Activated T-helper 1 cell treated with anti-CD3 and anti-CD28 coated beads, Interleukin-2, amount 50 U/mL, for 16 hours (primary cell): ENCODE measurements around the gene AGBL4.
"Not testable (repeated sequence)": the region's sequence is repeated elsewhere in the genome, so short reads cannot be mapped to it uniquely, and the experiment has no call there.

Experiments
- DNase-seq, 2 donors: peaks; one replicate each; pipeline ENCODE4 v3.0.0-alpha.2; 2020; ENCODE audit warnings: low read depth in 1 of 2, low spot score in 1 of 2

AGBL4 gene

DNA sequence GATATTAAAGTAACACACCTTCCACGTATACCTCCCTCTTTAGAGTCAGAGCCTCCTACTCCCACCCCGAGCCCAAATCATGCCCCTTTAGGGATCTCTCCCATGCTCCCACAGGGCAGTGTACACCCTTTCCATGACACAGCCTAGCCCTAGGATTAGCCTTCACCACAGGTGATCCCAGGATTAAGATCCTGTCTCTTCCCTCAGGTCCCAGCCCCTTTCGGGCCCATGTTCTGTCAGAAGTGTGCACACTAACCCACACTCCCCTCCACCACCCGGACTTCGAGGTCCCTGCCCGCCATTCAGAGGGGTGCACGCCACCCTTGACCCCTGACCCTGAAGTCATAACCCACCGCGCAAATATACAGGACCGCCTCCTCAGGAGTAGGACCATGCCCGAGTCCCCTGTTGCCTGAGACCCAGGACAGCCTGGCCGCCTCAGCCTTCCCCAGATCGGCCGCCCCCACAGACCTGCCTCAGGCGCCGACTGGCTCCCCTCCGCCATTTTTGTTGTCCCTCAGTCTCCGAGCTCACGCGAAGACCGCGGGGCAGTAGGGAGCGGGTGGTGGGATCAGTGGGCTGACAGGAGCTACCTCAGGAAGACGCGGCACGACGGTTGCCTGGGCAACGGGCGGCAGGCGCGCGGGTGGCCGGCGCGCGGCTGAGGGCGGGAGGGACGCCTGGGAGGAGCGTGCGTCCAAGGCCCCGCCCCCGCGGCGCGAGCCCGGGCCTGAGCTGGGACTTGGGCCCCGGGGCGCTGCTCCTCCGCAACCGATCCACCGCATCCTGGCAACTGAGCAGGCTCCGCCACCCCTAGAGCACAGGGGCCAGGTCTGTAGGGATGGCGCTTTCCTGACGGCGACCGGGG, at the start of gene AGBL4:
Gene AGBL4 (minus strand): TSS at position 663 of the 868 bp plus-strand sequence.
- no peak for DNase-seq

DNA sequence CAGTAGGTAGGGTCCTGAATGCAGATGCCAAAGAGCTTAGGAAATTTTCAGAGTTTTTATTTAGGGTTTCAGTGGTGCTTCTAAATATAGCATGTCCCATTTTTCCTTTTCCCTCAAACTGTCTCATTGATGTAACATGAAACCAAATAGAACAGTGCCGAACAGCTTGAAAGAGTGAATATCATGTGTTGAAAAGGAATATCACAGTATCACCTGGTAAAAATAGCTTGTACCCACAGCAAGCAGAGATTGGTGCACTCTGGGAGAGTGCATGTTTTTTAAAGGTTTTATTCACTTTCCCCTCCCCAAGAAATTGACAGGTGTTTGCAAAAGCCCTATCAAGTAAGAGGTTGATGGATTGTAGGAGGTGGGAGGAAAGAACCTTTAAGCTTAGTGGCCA, 43.1 kb upstream of the AGBL4 start:
- DNase-seq = no peak

DNA sequence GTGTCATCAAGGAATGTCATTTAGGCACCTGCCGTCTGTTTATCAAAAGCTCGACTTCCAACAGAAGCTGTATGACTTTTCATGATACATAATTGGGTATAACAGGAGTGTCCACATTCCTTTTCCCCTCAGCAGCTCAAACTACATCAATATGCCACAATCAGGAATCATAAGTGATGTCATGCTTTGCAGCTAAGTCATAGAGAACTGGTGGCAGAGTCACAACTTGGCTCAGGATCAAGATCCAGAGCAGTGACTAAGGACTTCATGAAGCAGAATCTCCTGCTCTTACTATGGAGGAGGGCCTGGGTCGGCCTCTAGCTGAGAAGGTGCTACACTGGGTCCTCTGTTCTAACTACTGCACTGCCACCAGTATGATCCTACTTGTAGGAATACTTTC, 36.5 kb upstream of the AGBL4 start:
- no peak for DNase-seq

DNA sequence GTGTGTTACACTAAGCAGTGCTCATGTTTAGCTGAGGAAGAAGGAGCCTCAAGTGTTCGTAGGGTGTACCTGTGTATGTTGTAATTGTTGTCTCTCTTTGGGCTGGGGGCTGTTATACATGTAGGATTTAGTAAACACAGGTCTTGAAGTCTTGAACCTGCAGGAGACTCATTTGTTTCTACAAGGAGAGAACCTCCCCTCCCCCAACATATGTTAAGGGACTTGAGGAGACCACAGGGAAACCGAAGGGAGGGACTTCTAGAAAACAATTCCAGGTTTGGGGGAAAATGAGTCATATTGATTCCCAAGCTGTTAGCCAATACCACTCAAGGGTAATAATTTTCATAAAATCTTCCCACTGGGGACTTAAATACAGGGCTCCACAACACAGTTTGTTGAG, 25.0 kb upstream of the AGBL4 start:
- DNase-seq = no peak

DNA sequence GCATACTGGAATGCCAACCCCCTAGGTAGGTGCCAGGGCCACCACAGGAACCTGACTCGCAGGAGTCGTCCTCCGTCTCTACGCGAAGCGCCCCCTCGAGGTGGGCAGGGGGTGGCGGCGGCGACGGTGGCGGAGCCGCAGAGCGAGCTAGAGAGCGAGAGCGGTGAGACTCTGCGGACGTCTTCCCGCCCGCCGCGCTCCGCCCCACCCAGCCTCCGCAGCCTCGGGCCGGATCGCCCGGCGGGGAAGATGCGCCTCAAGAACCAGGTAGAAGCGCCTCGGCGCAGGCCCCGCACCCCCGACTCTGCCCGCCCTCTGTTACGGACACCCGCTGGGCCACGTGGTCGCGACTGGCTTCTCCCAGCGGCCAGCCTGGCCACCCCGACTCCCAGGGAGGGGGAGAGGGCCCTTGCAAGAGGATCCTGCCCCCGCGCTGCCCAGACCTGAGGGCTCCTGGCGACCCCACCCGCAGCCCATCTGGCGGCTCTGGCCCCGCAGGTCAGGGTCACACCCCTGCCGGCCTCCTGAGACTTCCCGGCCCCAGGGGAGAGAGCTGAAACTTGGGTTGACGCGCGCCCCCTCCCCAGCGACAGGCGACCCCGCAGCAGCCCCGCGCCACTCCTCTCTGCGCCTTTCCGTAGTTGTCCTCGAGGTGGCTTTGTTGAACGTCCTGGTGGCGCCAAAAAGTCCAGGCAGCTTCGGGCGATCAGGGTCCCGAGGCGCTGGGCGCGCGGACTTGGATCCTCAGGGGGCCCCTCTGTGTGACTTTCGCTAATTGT, 24.4 kb upstream of the AGBL4 start:
- no peak for DNase-seq

DNA sequence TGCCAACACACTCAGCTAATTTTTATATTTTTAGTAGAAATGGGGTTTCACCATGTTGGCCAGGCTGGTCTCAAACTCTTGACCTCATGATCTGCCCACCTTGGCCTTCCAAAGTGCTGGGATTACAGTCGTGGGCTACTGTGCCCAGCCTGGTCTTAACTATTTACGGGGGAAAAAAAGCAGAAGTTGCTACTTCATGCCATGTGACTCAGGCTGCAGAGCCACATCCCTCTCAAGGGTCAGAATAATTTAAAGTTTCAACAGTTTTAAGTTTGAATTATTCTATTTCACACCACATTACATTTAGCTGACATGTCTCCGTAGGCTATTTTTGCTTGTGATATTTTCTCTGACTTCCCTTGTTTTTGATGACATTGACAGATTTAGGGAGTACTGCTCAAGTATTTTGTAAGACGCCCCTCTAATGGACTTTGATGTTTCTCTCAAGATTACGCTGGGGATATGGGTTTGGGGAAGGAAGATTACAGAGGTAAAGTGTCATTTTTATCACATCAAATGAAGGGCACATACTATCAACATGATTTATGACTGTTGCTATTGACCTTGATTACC, 14.6 kb upstream of the AGBL4 start:
- DNase-seq = no peak

DNA sequence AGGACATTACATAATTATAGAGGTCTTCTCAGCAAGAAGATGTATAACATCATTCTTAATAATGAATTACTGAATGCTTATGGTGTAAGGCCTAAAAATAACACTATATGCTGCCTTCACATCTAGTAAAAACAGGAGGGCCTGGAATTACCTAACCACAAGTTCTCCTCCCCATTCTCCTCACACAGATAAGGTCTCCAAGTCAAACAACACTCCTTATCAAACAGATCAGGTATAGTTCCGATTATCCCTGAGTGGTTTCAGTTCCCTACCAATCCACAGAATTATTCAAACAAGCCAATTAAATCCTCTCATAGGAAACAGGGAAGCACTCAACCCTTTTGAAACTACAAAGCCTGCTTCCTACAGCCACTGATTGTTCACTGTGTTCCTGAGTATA, 4.0 kb upstream of the AGBL4 start:
- no peak for DNase-seq

DNA sequence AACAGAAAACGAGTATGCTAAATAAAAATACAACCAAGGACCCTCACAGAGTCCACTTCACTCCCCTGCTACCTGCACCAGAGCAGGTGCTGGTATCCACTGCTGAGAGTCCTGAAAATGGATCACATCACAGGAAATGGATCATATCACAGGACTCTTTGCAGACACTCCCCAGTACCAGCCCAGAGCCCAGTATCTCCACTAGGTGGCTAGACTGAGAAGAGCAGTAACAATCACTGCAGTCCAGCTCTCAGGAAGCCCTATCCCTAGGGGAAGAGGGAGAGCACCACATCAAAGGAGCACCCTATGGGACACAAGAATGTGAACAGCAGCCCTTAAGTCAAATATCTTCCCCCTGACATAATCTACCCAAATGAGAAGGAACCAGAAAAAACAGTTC, 28.0 kb downstream of the AGBL4 start:
- DNase-seq = no peak

DNA sequence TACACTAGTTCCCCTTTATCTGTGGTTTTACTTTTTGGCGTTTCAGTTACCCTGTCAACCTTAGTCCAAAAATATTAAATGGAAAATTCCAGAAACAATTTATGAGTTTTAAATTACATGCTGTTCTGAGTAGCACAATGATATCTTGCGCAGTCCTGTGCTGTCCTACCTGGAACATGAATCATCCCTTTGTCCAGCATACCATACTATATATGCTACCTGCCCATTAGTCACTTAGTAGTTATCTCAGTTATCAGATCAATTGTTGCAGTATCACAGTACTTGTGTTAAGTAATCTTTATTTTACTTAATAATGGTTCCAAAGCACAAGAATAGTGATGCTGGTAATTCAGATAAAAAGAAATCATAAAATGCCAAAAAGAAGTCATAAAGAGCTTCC, 52.7 kb downstream of the AGBL4 start:
- no peak for DNase-seq

DNA sequence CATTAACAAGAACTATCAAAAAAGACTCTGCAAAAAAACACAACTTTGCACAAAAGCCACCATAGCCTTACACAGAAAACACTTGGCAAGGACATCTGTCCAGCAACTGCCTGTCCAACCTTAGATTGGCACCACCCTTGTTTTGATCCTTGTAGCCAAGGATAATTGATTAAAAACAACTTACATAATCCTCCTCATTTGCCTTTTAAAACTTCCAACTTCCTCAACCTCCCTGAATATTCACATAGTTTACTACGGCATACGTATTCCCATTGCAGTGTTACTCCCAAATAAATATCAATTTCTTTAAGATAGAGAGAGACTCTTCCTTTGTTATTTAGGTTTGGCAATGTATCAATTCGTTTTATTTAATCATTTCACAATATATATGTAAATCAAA, 72.4 kb downstream of the AGBL4 start:
- DNase-seq = no peak

DNA sequence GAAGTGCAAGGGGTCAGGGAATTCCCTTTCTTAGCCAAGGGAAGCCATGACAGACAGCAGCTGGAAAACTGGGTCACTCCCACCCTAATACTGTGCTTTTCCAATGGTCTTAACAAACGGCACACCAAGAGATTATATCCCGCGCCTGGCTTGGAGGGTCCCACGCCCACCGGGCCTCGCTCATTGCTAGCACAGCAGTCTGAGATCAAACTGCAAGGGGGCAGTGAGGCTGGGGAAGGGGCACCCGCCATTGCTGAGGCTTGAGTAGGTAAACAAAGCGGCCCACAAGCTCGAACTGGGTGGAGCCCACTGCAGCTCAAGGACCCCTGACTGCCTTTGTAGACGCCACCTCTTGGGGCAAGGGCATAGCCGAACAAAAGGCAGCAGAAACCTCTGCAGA, 108.5 kb downstream of the AGBL4 start:
- DNase-seq = not testable (repeated sequence)

DNA sequence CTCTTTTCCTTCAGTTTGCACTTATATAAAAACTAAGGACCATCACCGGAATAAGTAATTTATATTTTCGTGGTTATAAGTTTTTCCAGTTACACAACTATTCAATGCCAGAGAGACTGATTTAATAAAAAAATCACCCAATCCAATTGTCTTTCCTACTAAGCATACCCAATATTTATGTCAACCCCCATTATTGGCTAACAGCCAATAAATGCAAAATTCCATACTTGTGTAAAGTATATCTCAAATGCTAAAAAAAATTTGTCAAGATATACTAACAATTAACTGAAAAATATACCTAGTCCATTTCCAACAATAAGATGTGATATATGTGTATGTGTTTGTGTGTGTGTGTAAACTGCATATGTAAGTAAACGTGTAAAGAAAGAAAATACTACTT, 117.4 kb downstream of the AGBL4 start:
- DNase-seq = no peak

DNA sequence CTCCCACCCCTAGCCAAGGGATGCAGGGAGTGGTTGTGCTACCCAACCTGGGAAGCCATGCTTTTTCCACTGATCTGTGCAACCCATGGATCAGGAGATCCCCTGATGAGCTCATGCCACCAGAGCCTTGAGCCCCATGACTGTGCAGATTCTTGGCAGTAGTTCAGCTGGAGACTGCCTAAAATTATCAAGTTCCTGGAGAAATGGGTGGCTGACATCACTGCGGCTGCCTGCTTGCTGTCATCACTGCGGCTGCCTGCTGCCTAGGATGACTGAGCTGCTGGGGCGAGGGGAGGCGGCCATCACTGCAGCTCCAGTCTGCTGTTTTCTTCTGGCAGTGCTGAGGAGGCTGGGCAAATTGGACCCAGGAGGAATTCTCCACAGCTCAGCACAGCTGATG, 159.2 kb downstream of the AGBL4 start:
- DNase-seq = no peak

DNA sequence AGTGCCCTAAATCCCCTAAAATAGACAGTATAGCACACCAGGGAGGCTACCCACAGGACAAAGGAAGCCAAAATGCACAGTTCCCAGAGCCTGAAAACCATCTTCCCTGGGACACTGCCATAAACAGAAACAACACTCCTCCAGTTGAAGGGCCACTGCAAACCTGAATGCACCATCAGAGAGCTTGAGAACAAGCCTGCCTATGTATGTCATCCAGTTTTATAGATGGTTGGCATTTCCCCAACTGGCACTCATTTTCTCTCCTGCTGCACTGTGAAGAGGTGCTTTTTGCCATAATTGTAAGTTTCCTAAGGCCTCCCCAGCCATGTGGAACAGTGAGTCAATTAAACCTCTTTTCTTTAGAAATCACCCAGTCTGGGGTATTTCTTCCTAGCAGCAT, 169.0 kb downstream of the AGBL4 start:
- DNase-seq = no peak

DNA sequence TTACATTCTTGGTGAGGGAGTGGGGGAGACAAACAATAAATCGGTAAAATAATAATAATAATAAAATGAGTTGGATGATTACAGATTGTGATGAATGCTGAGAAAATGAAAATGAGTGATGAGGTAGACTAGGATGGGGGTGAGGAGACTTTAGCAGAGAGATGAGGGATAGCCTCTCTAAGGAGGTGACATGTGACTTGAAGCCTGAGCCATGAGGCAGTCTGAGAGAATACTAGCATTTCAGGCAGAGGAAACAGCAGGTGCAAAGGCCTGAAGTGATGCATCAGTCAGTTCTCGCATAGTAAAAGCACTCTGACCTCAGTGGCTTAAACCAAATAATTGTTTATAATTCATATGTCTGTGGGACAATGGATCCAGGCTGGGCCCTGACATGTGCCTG, 181.2 kb downstream of the AGBL4 start:
- no peak for DNase-seq

DNA sequence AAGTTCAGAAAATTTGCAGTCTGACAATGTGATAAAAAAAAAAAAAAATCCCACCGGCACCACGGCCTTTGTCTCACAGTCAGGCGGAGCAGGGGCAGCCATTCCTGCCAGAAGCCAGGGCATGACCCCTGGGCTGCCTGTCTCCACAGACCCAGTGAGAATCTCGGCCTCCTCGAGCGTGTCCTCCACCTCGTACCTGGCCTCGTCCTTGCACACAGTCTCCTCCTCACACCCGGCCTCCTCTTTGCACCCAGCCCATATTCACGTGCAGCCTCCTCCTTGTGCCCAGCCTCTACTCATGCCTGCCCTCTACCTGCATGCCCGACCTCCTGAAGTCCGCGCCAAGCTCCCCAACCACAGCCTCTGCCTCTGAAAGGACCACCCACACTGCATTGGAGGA, 182.0 kb downstream of the AGBL4 start:
- DNase-seq = no peak

DNA sequence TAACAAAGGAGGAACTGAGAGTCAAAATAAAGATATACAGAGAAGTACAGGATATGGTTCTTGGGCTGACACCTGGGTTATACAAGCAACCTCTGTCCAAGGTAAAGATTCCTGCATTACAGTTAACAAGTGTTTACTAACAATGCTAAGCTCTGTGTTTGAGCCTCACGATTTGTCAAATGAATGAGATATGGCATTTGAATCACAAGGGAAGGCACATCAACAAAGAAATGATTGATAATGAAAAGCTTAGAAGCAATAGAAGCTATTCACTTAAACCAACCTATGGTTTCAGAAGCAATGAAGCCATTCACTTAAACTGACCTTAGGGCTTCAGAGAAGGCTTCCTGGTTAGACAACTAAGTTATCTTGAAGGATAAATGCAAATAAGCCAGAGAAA, 199.5 kb downstream of the AGBL4 start:
- no peak for DNase-seq

DNA sequence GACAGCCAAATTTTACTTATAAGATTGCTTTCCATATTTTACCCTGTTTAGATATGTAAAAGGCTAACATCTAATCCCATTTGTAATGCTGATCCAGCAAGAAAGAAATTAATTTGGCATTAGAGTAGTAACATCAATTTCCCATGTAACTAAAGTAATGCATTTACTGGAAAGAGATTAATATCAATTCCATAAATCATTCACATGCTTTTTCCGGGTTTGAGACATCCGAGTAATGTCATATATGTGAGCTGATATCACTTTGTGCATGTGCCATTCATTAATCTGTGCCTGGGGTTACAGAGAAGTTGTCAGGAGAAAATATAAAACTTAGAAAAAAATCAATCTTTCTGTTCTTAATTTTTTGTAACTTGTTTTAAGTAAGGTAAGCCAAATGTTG, 206.1 kb downstream of the AGBL4 start:
- no peak for DNase-seq

DNA sequence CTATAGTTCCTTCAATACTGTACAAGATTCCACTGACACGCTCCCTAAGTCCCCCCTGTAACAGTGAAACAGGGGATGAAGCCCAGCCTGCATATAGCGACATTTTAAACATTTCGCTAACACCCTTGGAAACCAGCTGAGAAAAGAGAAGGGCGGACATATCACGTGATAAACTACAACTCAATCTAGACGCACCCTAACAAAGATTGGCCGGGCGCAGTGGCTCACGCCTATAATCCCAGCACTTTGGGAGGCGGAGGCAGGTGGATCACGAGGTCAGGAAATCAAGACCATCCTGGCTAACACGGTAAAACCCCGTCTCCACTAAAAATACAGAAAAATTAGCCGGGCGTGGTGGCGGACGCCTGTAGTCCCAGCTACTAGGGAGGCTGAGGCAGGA, 236.7 kb downstream of the AGBL4 start:
- not testable (repeated sequence) for DNase-seq

DNA sequence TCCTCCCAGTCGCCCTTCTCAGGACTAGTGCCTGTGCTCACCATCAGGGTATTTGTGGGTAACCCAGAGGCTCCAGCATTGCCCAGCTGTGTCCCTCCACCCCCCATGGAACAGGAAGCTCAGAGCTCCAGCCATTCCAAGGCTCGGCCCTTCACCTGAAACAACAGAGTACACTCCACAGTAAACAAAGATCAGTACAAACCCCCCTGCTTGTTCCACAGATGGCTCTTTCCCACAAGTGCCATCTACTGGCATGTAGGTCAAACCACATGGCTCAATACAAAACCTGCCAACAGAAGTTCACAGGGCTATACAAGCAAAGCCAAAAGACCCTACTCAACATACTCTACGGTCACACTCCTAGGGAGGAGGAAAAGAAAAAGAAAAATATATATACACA, 258.7 kb downstream of the AGBL4 start:
- DNase-seq = no peak

DNA sequence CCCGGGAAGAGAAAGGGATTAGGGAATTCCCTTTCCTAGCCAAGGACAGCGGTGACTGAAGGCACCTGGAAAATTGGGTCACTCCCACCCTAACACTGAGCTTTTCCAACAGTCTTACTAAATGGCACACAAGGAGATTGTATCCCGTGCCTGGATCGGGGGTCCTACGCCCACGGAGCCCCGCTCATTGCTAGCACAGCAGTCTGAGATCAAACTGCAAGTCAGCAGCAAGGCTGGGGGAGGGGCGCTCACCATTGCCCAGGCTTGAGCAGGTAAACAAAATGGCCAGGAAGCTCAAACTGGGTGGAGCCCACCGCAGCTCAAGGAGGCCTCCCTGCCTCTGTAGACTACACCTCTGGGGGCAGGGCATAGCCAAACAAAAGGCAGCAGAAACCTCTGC, 285.6 kb downstream of the AGBL4 start:
- not testable (repeated sequence) for DNase-seq

DNA sequence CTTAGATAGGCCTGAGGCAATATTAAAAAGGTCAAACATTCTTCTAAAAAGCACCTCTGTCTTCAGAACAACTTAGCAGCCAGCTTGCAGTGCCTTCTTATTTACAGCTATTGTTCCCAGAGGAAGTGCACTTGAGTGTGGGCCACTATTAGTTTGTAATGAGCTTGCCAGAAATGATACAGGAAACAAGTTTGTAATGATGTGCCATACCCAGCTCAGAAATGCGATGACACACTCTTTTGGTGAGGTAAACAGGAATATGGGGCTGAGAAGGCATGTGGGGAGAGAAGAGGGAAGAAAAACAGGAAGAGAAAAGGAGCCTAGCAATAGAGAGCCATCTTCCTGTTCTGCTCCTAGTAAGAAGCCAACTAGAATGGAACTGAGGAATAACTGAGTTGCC, 295.4 kb downstream of the AGBL4 start:
- DNase-seq = no peak
